Muscle layer of duodenum (tissue), 2 donors: ENCODE data around the gene PSMC3IP.

Experiments used
- H3K27ac ChIP-seq: one replicate; pipeline ENCODE4 v1.7.0; 2013; ENCODE audit warnings: mild to moderate bottlenecking, low read length
- H3K27me3 ChIP-seq: one replicate; pipeline ENCODE4 v1.7.0; 2013; ENCODE audit warnings: low read depth, mild to moderate bottlenecking, control low read depth, low read length
- H3K36me3 ChIP-seq, 2 donors: one replicate each; pipeline ENCODE4 v1.7.0; 2013; ENCODE audit warnings: low read length in 2 of 2, control low read depth in 1 of 2, mild to moderate bottlenecking in 1 of 2; ENCODE audit not compliant: insufficient read depth in 2 of 2, control insufficient read depth in 1 of 2
- H3K4me1 ChIP-seq, 2 donors: one replicate each; pipeline ENCODE4 v1.7.0; 2013; ENCODE audit warnings: low read length in 2 of 2, mild to moderate bottlenecking in 2 of 2, control low read depth in 1 of 2, moderate library complexity in 1 of 2; ENCODE audit not compliant: insufficient read depth in 2 of 2, control insufficient read depth in 1 of 2
- H3K4me3 ChIP-seq, 2 donors: one replicate each; pipeline ENCODE4 v1.7.0; 2013; ENCODE audit warnings: low read length in 2 of 2, low read depth in 1 of 2, mild to moderate bottlenecking in 1 of 2
- H3K9me3 ChIP-seq, 2 donors: one replicate each; pipeline ENCODE4 v1.7.0; 2013; ENCODE audit warnings: low read length in 2 of 2, control low read depth in 1 of 2, mild to moderate bottlenecking in 1 of 2; ENCODE audit not compliant: control insufficient read depth in 1 of 2
- donor health status: healthy.

Gene PSMC3IP

DNA sequence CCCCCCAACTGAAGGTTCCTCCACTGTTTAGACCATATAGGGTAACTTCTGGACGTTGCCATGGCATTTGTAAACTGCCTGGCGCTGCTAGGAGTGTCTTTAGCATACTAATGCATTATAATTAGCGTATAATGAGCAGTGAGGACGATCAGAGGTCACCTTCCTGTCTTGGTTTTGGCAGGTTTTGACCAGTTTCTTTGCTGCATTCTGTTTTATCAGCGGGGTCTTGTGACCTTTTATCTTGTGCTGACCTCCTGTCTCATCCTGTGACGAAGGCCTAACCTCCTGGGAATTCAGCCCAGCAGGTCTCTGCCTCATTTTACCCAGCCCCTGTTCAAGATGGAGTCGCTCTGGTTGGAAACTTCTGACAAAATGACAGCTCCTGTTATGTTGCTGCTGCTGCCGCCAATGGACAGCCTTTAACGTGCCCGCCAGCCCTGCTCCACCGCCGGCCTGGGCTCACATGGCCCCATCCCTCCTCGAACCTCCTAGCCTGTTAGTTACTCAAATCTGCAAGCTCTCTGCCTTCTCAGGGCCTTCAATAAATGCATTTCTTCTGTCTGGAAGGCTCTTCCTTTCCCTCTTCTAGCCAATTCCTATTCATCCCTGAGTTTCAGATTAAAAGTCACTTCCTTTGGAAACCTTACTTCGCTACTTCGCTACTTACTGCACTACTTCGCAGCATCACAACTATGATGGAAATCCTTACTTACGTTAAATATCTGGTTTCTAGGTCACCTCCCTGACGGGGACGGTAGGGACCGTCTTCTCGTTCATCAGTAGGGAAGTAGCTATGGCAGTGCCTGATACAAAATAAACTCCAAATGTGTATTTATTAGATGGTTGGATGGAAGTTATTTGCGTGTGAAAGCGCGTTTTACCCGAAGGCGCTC lies 42.1 kb downstream of the PSMC3IP start:
- H3K27me3 ChIP-seq, result no peaks in the 10 kb centered on the region
- peaks cover 12 to 33% of the 10 kb centered on the region in 2 donors for H3K4me1 ChIP-seq
- H3K9me3 ChIP-seq, result no peaks in the 10 kb centered on the region
- peak overlapping the region; percentile 57 to 80 for H3K4me3 ChIP-seq
- H3K27ac ChIP-seq, result peak overlapping the region; percentile 93
- peaks cover 8 to 16% of the 10 kb centered on the region in 2 donors for H3K36me3 ChIP-seq

DNA sequence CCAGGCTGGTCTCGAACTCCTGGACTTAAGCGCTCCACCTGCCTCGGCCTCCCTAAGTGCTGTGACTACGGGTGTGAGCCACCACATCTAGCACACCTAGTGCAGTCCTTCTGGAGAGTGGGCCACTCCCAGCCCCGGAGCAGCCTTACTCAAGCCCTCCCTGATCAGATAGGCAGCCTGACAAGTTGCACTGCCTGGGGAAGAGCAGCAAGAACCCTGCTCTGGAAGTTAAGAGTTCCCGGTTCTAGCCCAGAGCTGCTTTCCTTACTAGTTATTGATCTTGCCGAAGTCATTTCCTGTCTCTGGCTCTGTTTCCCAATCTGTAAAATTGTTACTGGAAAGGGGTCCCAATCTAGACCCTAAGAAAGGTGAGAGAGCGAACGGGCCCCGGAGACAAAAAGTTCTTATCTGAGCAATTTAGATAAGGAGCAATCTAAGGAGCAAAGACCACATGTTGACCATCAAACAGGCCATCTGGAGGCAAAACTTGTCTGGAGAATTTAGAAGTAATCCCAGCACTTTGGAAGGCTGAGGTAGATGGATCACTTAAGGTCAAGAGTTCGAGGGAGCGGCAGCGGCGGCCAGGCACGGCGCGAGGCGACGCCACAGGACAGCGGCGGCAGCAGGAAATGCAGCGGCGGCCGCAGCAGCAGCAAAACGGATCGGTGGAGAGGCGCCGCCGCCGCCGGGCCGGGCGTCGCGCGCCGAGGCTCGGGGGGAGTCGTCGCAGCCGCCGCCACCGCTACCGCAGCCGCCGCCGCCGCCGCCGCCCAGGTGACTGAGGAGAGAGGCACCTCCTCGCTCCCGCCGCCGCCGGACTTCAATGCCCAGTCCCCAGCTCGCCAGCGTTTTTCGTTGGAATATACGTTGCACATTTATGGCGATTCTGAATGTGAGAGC lies 45.8 kb downstream of the PSMC3IP start:
- no peaks in the 10 kb centered on the region for H3K36me3 ChIP-seq
- H3K4me3 ChIP-seq, result peak overlapping the region in 1 of 2 donors; percentile 35
- peaks cover 6 to 28% of the 10 kb centered on the region in 2 donors for H3K4me1 ChIP-seq
- no peaks in the 10 kb centered on the region for H3K9me3 ChIP-seq
- H3K27me3 ChIP-seq, result no peaks in the 10 kb centered on the region
- no peak overlapping the region for H3K27ac ChIP-seq

DNA sequence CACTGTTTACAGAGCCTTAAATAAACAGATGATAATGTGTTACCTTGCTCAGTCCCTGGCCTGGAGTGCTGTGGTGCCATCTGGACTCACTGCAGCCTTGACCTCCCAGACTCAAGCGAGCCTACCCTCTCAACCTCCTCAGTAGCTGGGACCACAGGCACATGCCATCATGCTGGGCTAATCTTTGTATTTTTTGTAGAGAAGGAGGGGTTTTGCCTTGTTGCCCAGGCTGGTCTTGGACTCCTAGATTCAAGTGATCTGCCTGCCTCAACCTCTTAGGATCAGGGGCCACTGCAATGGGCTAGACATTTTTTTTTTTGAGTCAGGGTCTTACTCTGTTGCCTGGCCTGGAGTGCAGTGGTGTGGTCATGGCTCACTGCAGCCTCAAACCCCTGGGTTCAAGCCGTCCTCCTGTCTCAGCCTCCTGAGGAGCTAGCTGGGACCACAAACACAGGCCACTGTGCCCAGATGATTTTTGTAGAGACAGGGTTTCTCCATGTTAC lies 46.5 kb downstream of the PSMC3IP start:
- no peaks in the 10 kb centered on the region for H3K36me3 ChIP-seq
- H3K9me3 ChIP-seq, result no peaks in the 10 kb centered on the region
- H3K4me3 ChIP-seq, result peak overlapping the region in 1 of 2 donors; percentile 35
- H3K27me3 ChIP-seq, result no peaks in the 10 kb centered on the region
- H3K4me1 ChIP-seq, result peaks cover 6 to 26% of the 10 kb centered on the region in 2 donors
- no peak overlapping the region for H3K27ac ChIP-seq

DNA sequence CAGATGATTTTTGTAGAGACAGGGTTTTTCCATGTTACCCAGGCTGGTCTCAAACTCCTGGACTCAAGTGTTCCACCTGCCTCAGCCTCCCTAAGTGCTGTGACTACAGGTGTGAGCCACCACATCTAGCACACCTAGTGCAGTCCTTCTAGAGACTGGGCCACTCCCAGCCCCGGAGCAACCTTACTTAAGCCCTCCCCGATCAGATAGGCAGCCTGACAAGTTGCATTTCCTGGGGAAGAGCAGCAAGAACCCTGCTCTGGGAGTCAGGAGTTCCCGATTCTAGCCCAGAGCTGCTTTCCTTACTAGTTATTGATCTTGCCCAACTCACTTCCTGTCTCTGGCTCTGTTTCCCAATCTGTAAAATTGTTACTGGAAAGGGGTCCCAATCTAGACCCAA lies 48.5 kb downstream of the PSMC3IP start:
- Histone ChIP-seq H3K4me1 (peaks cover 0 to 17% of the 10 kb centered on the region in 2 donors), H3K36me3 (no peaks in the 10 kb centered on the region), H3K4me3 (no peak overlapping the region), H3K27me3 (no peaks in the 10 kb centered on the region), H3K9me3 (no peaks in the 10 kb centered on the region), H3K27ac (no peak overlapping the region)

DNA sequence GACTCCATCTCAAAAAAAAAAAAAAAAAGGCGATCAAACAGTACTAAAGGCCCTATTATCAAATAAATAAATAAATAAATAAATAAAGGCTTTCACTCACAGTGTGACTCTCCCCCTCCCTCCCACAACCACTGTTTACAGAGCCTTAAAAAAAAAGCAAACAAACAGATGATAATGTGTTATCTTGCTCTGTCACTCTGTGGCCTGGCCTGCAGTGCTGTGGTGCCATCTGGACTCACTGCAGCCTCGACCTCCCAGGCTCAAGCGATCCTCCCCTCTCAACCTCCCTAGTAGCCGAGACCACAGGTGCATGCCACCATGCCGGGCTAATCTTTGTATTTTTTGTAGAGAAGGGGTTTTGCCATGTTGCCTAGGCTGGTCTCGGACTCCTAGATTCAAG lies 49.6 kb downstream of the PSMC3IP start:
- H3K4me1 ChIP-seq, result peaks cover 0 to 20% of the 10 kb centered on the region in 2 donors
- no peaks in the 10 kb centered on the region for H3K36me3 ChIP-seq
- no peak overlapping the region for H3K27ac ChIP-seq
- no peaks in the 10 kb centered on the region for H3K9me3 ChIP-seq
- no peaks in the 10 kb centered on the region for H3K27me3 ChIP-seq
- H3K4me3 ChIP-seq, result no peak overlapping the region

DNA sequence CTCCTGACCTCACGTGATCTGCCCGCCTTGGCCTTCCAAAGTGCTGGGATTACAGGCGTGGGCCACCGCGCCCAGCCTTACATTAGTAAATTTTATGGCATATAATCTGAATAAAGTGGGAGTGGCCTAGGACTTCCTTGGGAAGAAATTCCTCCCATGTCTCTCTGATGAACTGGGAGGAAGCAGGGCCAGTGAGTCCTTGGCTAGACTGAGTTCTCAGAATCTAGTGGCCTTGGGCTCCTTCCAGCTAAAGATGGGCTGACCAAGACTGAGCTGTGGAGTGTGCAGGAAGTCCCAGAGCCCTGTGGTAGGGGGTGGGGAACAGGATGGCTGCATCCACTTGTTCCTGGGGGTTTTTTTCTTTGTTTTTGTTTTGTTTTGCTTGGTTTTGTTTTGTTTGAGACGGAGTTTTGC lies 51.5 kb downstream of the PSMC3IP start:
- no peaks in the 10 kb centered on the region for H3K9me3 ChIP-seq
- peaks cover 9 to 32% of the 10 kb centered on the region in 2 donors for H3K4me1 ChIP-seq
- no peaks in the 10 kb centered on the region for H3K27me3 ChIP-seq
- no peak overlapping the region for H3K27ac ChIP-seq
- H3K4me3 ChIP-seq, result no peak overlapping the region
- H3K36me3 ChIP-seq, result peaks cover 4 to 7% of the 10 kb centered on the region in 2 donors

DNA sequence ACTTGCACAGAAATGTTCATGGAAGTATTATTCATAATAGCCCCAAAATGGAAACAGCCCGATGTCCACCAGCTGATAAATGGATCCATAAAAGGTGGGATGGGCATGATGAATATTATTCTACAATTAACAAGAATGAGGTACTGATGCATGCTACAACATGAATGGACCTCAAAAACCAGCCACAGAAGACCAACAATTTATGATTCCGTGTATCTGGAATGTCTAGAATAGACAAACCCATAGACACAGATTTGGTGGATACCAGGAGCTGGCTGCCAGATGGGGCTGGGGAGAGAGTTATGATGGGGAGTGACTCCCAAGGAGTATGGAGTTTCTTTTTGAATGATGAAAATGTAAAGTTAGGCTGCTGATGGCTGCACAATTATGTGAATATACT lies 52.3 kb downstream of the PSMC3IP start:
- H3K27ac ChIP-seq, result no peak overlapping the region
- H3K36me3 ChIP-seq, result peaks cover 7 to 8% of the 10 kb centered on the region in 2 donors
- H3K9me3 ChIP-seq, result no peaks in the 10 kb centered on the region
- no peak overlapping the region for H3K4me3 ChIP-seq
- H3K4me1 ChIP-seq, result peaks cover 17 to 35% of the 10 kb centered on the region in 2 donors
- H3K27me3 ChIP-seq, result no peaks in the 10 kb centered on the region

DNA sequence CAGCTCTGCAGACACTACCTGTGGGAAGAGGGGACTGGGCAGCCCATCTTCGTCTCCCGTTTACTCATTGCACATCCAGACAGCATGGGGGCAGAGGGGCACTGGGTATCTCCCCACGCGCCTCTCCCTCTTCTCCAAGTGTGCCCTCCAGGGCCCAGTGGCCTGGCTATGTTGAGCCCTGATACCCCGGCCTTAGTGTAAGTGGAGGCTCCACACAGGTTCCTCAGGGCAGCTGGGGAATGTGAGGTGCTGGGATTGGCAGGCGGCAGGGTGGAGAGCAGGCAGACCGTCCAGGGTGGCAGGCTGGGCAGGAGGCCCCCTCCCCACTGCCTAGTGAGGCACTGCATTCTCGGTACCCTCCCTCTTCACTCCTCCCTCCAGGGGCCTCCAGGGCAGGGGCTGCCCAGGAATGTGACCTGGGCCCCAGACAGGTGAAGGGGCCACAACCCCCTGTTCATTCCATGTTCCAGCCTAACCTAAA lies 54.7 kb downstream of the PSMC3IP start:
- H3K4me3 ChIP-seq, result peak overlapping the region in 1 of 2 donors; percentile 43
- peak overlapping the region; percentile 97 for H3K27ac ChIP-seq
- H3K4me1 ChIP-seq, result peaks cover 41 to 54% of the 10 kb centered on the region in 2 donors
- peaks cover 7 to 8% of the 10 kb centered on the region in 2 donors for H3K36me3 ChIP-seq
- no peaks in the 10 kb centered on the region for H3K9me3 ChIP-seq
- H3K27me3 ChIP-seq, result no peaks in the 10 kb centered on the region
